HG03565 (cell line): Measurements from ENCODE around the gene KIAA1586.
"Not testable (repeated sequence)": the region's sequence is repeated elsewhere in the genome, so short reads cannot be mapped to it uniquely, and the experiment has no call there.

Experiments
- ATAC-seq: cut with Tn5 transposase; IDR thresholded peaks from one replicate; pipeline ENCODE4 v1.9.1; 2021; ENCODE audit warnings: mild to moderate bottlenecking, moderate library complexity; ENCODE audit not compliant: unreplicated experiment

KIAA1586 gene

GRCh38 chr6:57046332-57047256 is at the start of gene KIAA1586:
KIAA1586 (plus strand) TSS chr6:57046693; CDS start chr6:57046756, 63 bp downstream.
- ATAC-seq: peak; percentile 89

- ATAC-seq: no peak
These were observed 47.4 kb upstream of the KIAA1586 start for GRCh38 chr6:56999049-56999448.

GRCh38 chr6:56999748-57000147 is 46.7 kb upstream of the KIAA1586 start:
- not testable (repeated sequence) for ATAC-seq

GRCh38 chr6:57002197-57002596 is 44.3 kb upstream of the KIAA1586 start:
- no peak for ATAC-seq

GRCh38 chr6:57004292-57004691 is 42.2 kb upstream of the KIAA1586 start:
- ATAC-seq: no peak

GRCh38 chr6:57006101-57006500 is 40.4 kb upstream of the KIAA1586 start:
- ATAC-seq: no peak

- not testable (repeated sequence) for ATAC-seq
These were observed 38.4 kb upstream of the KIAA1586 start for GRCh38 chr6:57008069-57008468.

- no peak for ATAC-seq
These were observed 33.0 kb upstream of the KIAA1586 start for GRCh38 chr6:57013521-57013926.

- ATAC-seq: no peak
These were observed 29.4 kb upstream of the KIAA1586 start for GRCh38 chr6:57017069-57017468.

- no peak for ATAC-seq
These were observed 28.7 kb upstream of the KIAA1586 start for GRCh38 chr6:57017841-57018240.

- ATAC-seq: no peak
These were observed 27.1 kb upstream of the KIAA1586 start for GRCh38 chr6:57019434-57019833.

- peak; percentile 85 for ATAC-seq
These were observed 25.3 kb upstream of the KIAA1586 start for GRCh38 chr6:57021086-57021720.

GRCh38 chr6:57024321-57024720 is 22.2 kb upstream of the KIAA1586 start:
- ATAC-seq: no peak

- no peak for ATAC-seq
These were observed 21.7 kb upstream of the KIAA1586 start for GRCh38 chr6:57024775-57025174.

- no peak for ATAC-seq
These were observed 20.5 kb upstream of the KIAA1586 start for GRCh38 chr6:57026001-57026400.

- no peak for ATAC-seq
These were observed 19.2 kb upstream of the KIAA1586 start for GRCh38 chr6:57027301-57027700.

GRCh38 chr6:57029213-57029612 is 17.3 kb upstream of the KIAA1586 start:
- no peak for ATAC-seq

- ATAC-seq: no peak
These were observed 13.3 kb upstream of the KIAA1586 start for GRCh38 chr6:57033228-57033627.

- ATAC-seq: no peak
These were observed 10.9 kb upstream of the KIAA1586 start for GRCh38 chr6:57035549-57035948.

- no peak for ATAC-seq
These were observed 7.6 kb upstream of the KIAA1586 start for GRCh38 chr6:57038906-57039305.

- no peak for ATAC-seq
These were observed 6.5 kb upstream of the KIAA1586 start for GRCh38 chr6:57040011-57040410.

GRCh38 chr6:57044061-57044460 is 2.4 kb upstream of the KIAA1586 start:
- ATAC-seq: not testable (repeated sequence)
